Smooth muscle cell (in vitro differentiated cells): ENCODE data around the gene NPNT. TPM values are rescaled to one million over a fixed set of nuclear protein-coding genes. Genes with fewer than 3 reads are reported as not detected.

Experiments
- DNase-seq: peaks from one replicate; lab custom pipeline; 2025; ENCODE audit not compliant: unreplicated experiment; lab: John Stamatoyannopoulos, UW
- H2AFZ ChIP-seq: fragments of 200-600 bp; sonication (generic); 2 replicates; pipeline ENCODE4 v1.6.0; 2016; ENCODE audit warnings: antibody characterized with exemption, low read depth, mild to moderate bottlenecking
- H3F3A ChIP-seq: fragments of 200-600 bp; sonication (generic); 2 replicates; pipeline ENCODE4 v1.6.0; 2017; ENCODE audit warnings: antibody characterized with exemption, low read depth
- H3K27ac ChIP-seq: fragments of 200-600 bp; sonication (generic); 2 replicates; pipeline ENCODE4 v1.5.1; 2016; ENCODE audit warnings: low read depth, mild to moderate bottlenecking
- H3K27me3 ChIP-seq: fragments of 200-600 bp; sonication (generic); 2 replicates; pipeline ENCODE4 v1.6.1; 2016; ENCODE audit warnings: low read depth, mild to moderate bottlenecking
- H3K36me3 ChIP-seq: fragments of 200-600 bp; sonication (generic); 2 replicates; pipeline ENCODE4 v1.5.1; 2016; ENCODE audit warnings: low read depth
- H3K4me1 ChIP-seq: fragments of 200-600 bp; sonication (generic); 2 replicates; pipeline ENCODE4 v1.5.1; 2016; ENCODE audit warnings: low read depth
- H3K4me2 ChIP-seq: fragments of 200-600 bp; sonication (generic); 2 replicates; pipeline ENCODE4 v1.6.0; 2016; ENCODE audit warnings: mild to moderate bottlenecking
- H3K4me3 ChIP-seq: fragments of 200-600 bp; sonication (generic); 2 replicates; pipeline ENCODE4 v1.5.1; 2016; ENCODE audit warnings: mild to moderate bottlenecking
- H3K79me2 ChIP-seq: fragments of 200-600 bp; sonication (generic); 2 replicates; pipeline ENCODE4 v1.6.0; 2016; ENCODE audit warnings: low read depth, mild to moderate bottlenecking
- H3K9ac ChIP-seq: fragments of 200-600 bp; sonication (generic); 2 replicates; pipeline ENCODE4 v1.6.0; 2016; ENCODE audit warnings: low read depth
- H3K9me3 ChIP-seq: fragments of 200-600 bp; sonication (generic); replicated peaks from 2 replicates; pipeline ENCODE4 v1.5.1; 2016; ENCODE audit warnings: low read depth
- H4K20me1 ChIP-seq: fragments of 200-600 bp; sonication (generic); 2 replicates; pipeline ENCODE4 v1.6.0; 2016; ENCODE audit warnings: low read depth
- CTCF ChIP-seq: fragments of 200-600 bp; sonication (generic); IDR thresholded peaks from 2 replicates; pipeline ENCODE4 v1.5.1; 2017; ENCODE audit warnings: borderline replicate concordance, mild to moderate bottlenecking, antibody characterized with exemption; ENCODE audit not compliant: insufficient read depth, poor library complexity, severe bottlenecking
- WGBS: methylation state at CpG from one replicate; pipeline ENCODE4 v1.1.7; 2016; ENCODE audit warnings: low lambda C conversion rate; 5-methylcytosine and 5-hydroxymethylcytosine counted together
- polyA plus RNA-seq: library from polyadenylated mRNA; unstranded; fragments of >200 nt; fragmentation: Nextera tagmentation; extraction: Ambion mirVana; gene quantifications from 2 replicates; pipeline ENCODE4 v1.2.1, GENCODE V29; 2016
- total RNA-seq: library from RNA; depleted of rRNA; stranded (reverse); fragments of >200 nt; gene quantifications from 2 replicates; pipeline ENCODE4 v1.2.3, GENCODE V29; 2014

NPNT gene
- total and polyA plus RNA-seq, 2 experiments from 2014 or later = 0.43 to 0.45 TPM

GRCh38 chr4:105991726-105992125, 96.5 kb downstream of the NPNT start:
- no peaks in the 10 kb centered on the region for H3K79me2 ChIP-seq
- DNase-seq = no peak
- no peak overlapping the region for H3K27ac ChIP-seq
- H3K36me3 ChIP-seq = no peaks in the 10 kb centered on the region
- TF ChIP-seq CTCF = no peak
- H3K4me2 ChIP-seq = no peak overlapping the region
- H2AFZ ChIP-seq = no peak overlapping the region
- H3F3A ChIP-seq = no peaks in the 10 kb centered on the region
- no peaks in the 10 kb centered on the region for H4K20me1 ChIP-seq
- H3K27me3 ChIP-seq = no peaks in the 10 kb centered on the region
- WGBS = 95% methylated on average over 8 of the region's 8 CpGs
- no peaks in the 10 kb centered on the region for H3K4me1 ChIP-seq
- no peaks in the 10 kb centered on the region for H3K9me3 ChIP-seq
- no peak overlapping the region for H3K9ac ChIP-seq
- no peak overlapping the region for H3K4me3 ChIP-seq

GRCh38 chr4:105992641-105993305, 97.5 kb downstream of the NPNT start:
- DNase-seq = no peak
- Histone ChIP-seq H3K36me3 (no peaks in the 10 kb centered on the region), H3F3A (no peaks in the 10 kb centered on the region), H3K9me3 (no peaks in the 10 kb centered on the region), H3K4me3 (no peak overlapping the region), H3K27ac (no peak overlapping the region), H3K4me2 (no peak overlapping the region), H3K27me3 (no peaks in the 10 kb centered on the region), H3K9ac (no peak overlapping the region), H2AFZ (no peak overlapping the region), H4K20me1 (no peaks in the 10 kb centered on the region), H3K4me1 (no peaks in the 10 kb centered on the region), H3K79me2 (no peaks in the 10 kb centered on the region)
- 69% methylated on average over 2 of the region's 2 CpGs for WGBS
- TF ChIP-seq CTCF = no peak

GRCh38 chr4:105994061-105994460, 98.8 kb downstream of the NPNT start:
- Histone ChIP-seq H3K27me3 (no peaks in the 10 kb centered on the region), H2AFZ (no peak overlapping the region), H3K9ac (no peak overlapping the region), H4K20me1 (no peaks in the 10 kb centered on the region), H3K79me2 (no peaks in the 10 kb centered on the region), H3K4me1 (peaks cover 6% of the 10 kb centered on the region), H3K4me3 (no peak overlapping the region), H3K36me3 (no peaks in the 10 kb centered on the region), H3F3A (no peaks in the 10 kb centered on the region), H3K27ac (no peak overlapping the region), H3K9me3 (no peaks in the 10 kb centered on the region), H3K4me2 (no peak overlapping the region)
- no peak for TF ChIP-seq CTCF
- WGBS = 90% methylated on average over 6 of the region's 6 CpGs
- no peak for DNase-seq
